Activated CD4-positive, alpha-beta T cell treated with anti-CD3 and anti-CD28 coated beads, Interleukin-2, amount 50 U/mL, for 24 hours (primary cell): ENCODE results near the gene CD244.
"Not testable (repeated sequence)": the region's sequence is repeated elsewhere in the genome, so short reads cannot be mapped to it uniquely, and the experiment has no call there.

Source experiments
- DNase-seq, 2 donors: peaks; one replicate each; pipeline ENCODE4 v3.0.0-alpha.2; 2020; ENCODE audit warnings: low read depth in 1 of 2, low spot score in 1 of 2

The CD244 gene

GRCh38 chr1:160862203-160863060, at the start of gene CD244:
Gene CD244, minus strand, starts transcription at chr1:160862887. Its CDS starts 210 bp downstream, at chr1:160862677.
- peak in 1 of 2 donors; percentile 32 for DNase-seq

GRCh38 chr1:160911925-160912324, 49.2 kb upstream of the CD244 start:
- no peak for DNase-seq

GRCh38 chr1:160911441-160911840, 48.8 kb upstream of the CD244 start:
- no peak for DNase-seq

GRCh38 chr1:160910170-160910750, 47.6 kb upstream of the CD244 start:
- no peak for DNase-seq

- no peak for DNase-seq
These were observed 45.3 kb upstream of the CD244 start for GRCh38 chr1:160907976-160908375.

- DNase-seq, result no peak
These were observed 42.9 kb upstream of the CD244 start for GRCh38 chr1:160905617-160905989.

GRCh38 chr1:160904783-160905616, 42.3 kb upstream of the CD244 start:
- DNase-seq, result no peak

GRCh38 chr1:160902251-160902650, 39.6 kb upstream of the CD244 start:
- DNase-seq, result not testable (repeated sequence)

GRCh38 chr1:160901768-160902167, 39.1 kb upstream of the CD244 start:
- no peak for DNase-seq

GRCh38 chr1:160900683-160901082, 38.0 kb upstream of the CD244 start:
- not testable (repeated sequence) for DNase-seq

- DNase-seq, result not testable (repeated sequence)
These were observed 31.9 kb upstream of the CD244 start for GRCh38 chr1:160894368-160895135.

GRCh38 chr1:160891474-160891873, 28.8 kb upstream of the CD244 start:
- DNase-seq, result no peak

GRCh38 chr1:160888926-160889325, 26.2 kb upstream of the CD244 start:
- DNase-seq, result no peak

- DNase-seq, result no peak
These were observed 24.4 kb upstream of the CD244 start for GRCh38 chr1:160887071-160887470.

GRCh38 chr1:160885042-160885441, 22.4 kb upstream of the CD244 start, which contains the start of gene ITLN1:
Gene ITLN1, minus strand, starts transcription at chr1:160885180. Its CDS starts 303 bp downstream, at chr1:160884877.
- DNase-seq, result no peak

GRCh38 chr1:160884579-160884978, 21.9 kb upstream of the CD244 start:
- no peak for DNase-seq

GRCh38 chr1:160883581-160884513, 21.2 kb upstream of the CD244 start:
- DNase-seq, result no peak

- no peak for DNase-seq
These were observed 19.9 kb upstream of the CD244 start for GRCh38 chr1:160882582-160882981.

GRCh38 chr1:160881264-160881663, 18.6 kb upstream of the CD244 start:
- DNase-seq, result not testable (repeated sequence)

GRCh38 chr1:160880216-160880615, 17.5 kb upstream of the CD244 start:
- no peak for DNase-seq
